GM11168 (cell line): Measurements from ENCODE around the gene CNFN.

Experiments
- in situ Hi-C: fragments of 300-500 bp; cut with MboI; formaldehyde crosslinking; loops from one replicate; pipeline ENCODE4 v1.12.0; 2022; ENCODE audit warnings: low sequenced_read_pairs; ENCODE audit not compliant: unreplicated experiment

The CNFN gene

GRCh38 chr19:42411581-42412178 lies 21.6 kb upstream of the CNFN start:
- in situ Hi-C loops: no loop called here

- in situ Hi-C loops: no loop called here
These were observed 20.3 kb upstream of the CNFN start for GRCh38 chr19:42410371-42410770.

GRCh38 chr19:42409477-42409876 lies 19.4 kb upstream of the CNFN start:
- in situ Hi-C loops: no loop called here

- in situ Hi-C loops: no loop called here
These were observed 17.7 kb upstream of the CNFN start for GRCh38 chr19:42407816-42408175.

GRCh38 chr19:42407085-42407815 lies 17.2 kb upstream of the CNFN start:
- in situ Hi-C loops: no loop called here

GRCh38 chr19:42406111-42406510 lies 16.0 kb upstream of the CNFN start:
- in situ Hi-C loops: no loop called here

GRCh38 chr19:42403586-42403985 lies 13.5 kb upstream of the CNFN start:
- in situ Hi-C loops: no loop called here

GRCh38 chr19:42402376-42403116 lies 12.4 kb upstream of the CNFN start:
- in situ Hi-C loops: no loop called here

GRCh38 chr19:42401365-42402303 lies 11.5 kb upstream of the CNFN start:
- in situ Hi-C loops: no loop called here

GRCh38 chr19:42400404-42400803 lies 10.3 kb upstream of the CNFN start:
- in situ Hi-C loops: no loop called here

- in situ Hi-C loops: no loop called here
These were observed 7.4 kb upstream of the CNFN start for GRCh38 chr19:42397263-42398166.

- in situ Hi-C loops: no loop called here
These were observed 6.5 kb upstream of the CNFN start for GRCh38 chr19:42396381-42397262.

GRCh38 chr19:42394751-42395150 lies 4.7 kb upstream of the CNFN start:
- in situ Hi-C loops: no loop called here

- in situ Hi-C loops: no loop called here
These were observed 2.1 kb upstream of the CNFN start for GRCh38 chr19:42392165-42392564.

- in situ Hi-C loops: no loop called here
These were observed 1.1 kb downstream of the CNFN start for GRCh38 chr19:42388851-42389489.

GRCh38 chr19:42386974-42387707 lies 3.0 kb downstream of the CNFN start:
- in situ Hi-C loops: no loop called here

- in situ Hi-C loops: no loop called here
These were observed 9.9 kb downstream of the CNFN start for GRCh38 chr19:42380155-42380554.
